Airway epithelial cell (primary cell): ENCODE measurements around the gene PDE6B. TPM values are rescaled to one million over a fixed set of nuclear protein-coding genes. Genes with fewer than 3 reads are reported as not detected.

Experiments used
- total RNA-seq: library from RNA; depleted of rRNA; stranded (reverse); fragments of >200 nt; gene quantifications from 2 replicates; pipeline ENCODE4 v1.2.3, GENCODE V29; 2015

The PDE6B gene
- not detected in 2 replicates for total RNA-seq

GRCh38 chr4:624705-625590, at the start of gene PDE6B:
Gene PDE6B, plus strand, starts transcription at chr4:625573. Its CDS starts 54 bp downstream, at chr4:625627.

GRCh38 chr4:576245-576821, 49.0 kb upstream of the PDE6B start, which contains the start of gene TMEM271:
Gene TMEM271, minus strand, starts transcription at chr4:576295. Its CDS starts 233 bp downstream, at chr4:576062.

GRCh38 chr4:674172-675035, 49.0 kb downstream of the PDE6B start, which contains the start of the genes ATP5ME and MYL5:
Gene ATP5ME, minus strand, starts transcription at chr4:674276. Its CDS starts 29 bp downstream, at chr4:674247.
Gene MYL5, plus strand, starts transcription at chr4:674542. Its CDS starts 3,485 bp downstream, at chr4:678027.

GRCh38 chr4:688854-689681, 63.7 kb downstream of the PDE6B start, which contains the start of gene SLC49A3:
Gene SLC49A3, minus strand, starts transcription at chr4:689151. Its CDS starts 24 bp downstream, at chr4:689127.

GRCh38 chr4:705278-706082, 80.1 kb downstream of the PDE6B start, which contains the start of gene PCGF3:
Gene PCGF3, plus strand, starts transcription at chr4:705832. Its CDS starts 27,849 bp downstream, at chr4:733681.

Other genes with a start within 250 kb of the PDE6B start
- 12.2 and 16.9 TPM in 2 replicates for gene ZNF721, start 126.4 kb upstream of the PDE6B start, total RNA-seq
- gene PIGG, start 126.4 kb upstream of the PDE6B start, total RNA-seq = 27.6 and 28.8 TPM in 2 replicates
- not detected in 2 replicates for gene TMEM271, start 49.3 kb upstream of the PDE6B start, total RNA-seq
- 90.5 and 245 TPM in 2 replicates for gene ATP5ME, start 48.7 kb downstream of the PDE6B start, total RNA-seq
- gene MYL5, start 49.0 kb downstream of the PDE6B start, total RNA-seq = 4.4 and 8.5 TPM in 2 replicates
- 0.42 and 0.63 TPM in 2 replicates for gene SLC49A3, start 63.6 kb downstream of the PDE6B start, total RNA-seq
- 30.9 and 35.1 TPM in 2 replicates for gene PCGF3, start 80.3 kb downstream of the PDE6B start, total RNA-seq
- gene CPLX1, start 200.6 kb downstream of the PDE6B start, total RNA-seq = 0.28 TPM in 1 of 2 replicates, not detected in the other